NT2/D1 (cell line): ENCODE results near the gene MAST4.

Experiments used
- DNase-seq: peaks from one replicate; pipeline ENCODE4 v3.0.0-alpha.2; 2011; ENCODE audit warnings: low read depth, low spot score
- H3K27me3 ChIP-seq: 2 replicates; pipeline ENCODE4 v1.6.0; 2011; ENCODE audit warnings: mild to moderate bottlenecking; ENCODE audit not compliant: insufficient read length, insufficient read depth
- H3K36me3 ChIP-seq: 2 replicates; pipeline ENCODE4 v1.6.1; 2011; ENCODE audit warnings: mild to moderate bottlenecking, low read length, mixed read lengths; ENCODE audit not compliant: insufficient read depth, insufficient read length
- H3K4me1 ChIP-seq: 2 replicates; pipeline ENCODE4 v1.5.1; 2011; ENCODE audit not compliant: insufficient read depth, insufficient read length
- H3K4me3 ChIP-seq: 2 replicates; pipeline ENCODE4 v1.5.1; 2011; ENCODE audit warnings: low read depth; ENCODE audit not compliant: insufficient read length
- H3K9ac ChIP-seq: 2 replicates; pipeline ENCODE4 v1.6.0; 2011; ENCODE audit warnings: low read depth; ENCODE audit not compliant: insufficient read length
- H3K9me3 ChIP-seq: 2 replicates; pipeline ENCODE4 v1.5.1; 2011; ENCODE audit warnings: mild to moderate bottlenecking, low read length; ENCODE audit not compliant: insufficient read depth
- SUZ12 ChIP-seq: IDR thresholded peaks from 2 replicates; pipeline ENCODE4 v1.6.1; 2011; ENCODE audit not compliant: insufficient read length, insufficient read depth; ENCODE audit errors: extremely low read depth
- YY1 ChIP-seq: IDR thresholded peaks from 2 replicates; pipeline ENCODE4 v1.6.1; 2011; ENCODE audit not compliant: insufficient read length, insufficient read depth
- ZNF274 ChIP-seq: IDR thresholded peaks from 2 replicates; pipeline ENCODE4 v1.6.1; 2011; ENCODE audit warnings: mild to moderate bottlenecking, low read depth, low read length

MAST4 gene

GRCh38 chr5:66829358-66829674 lies 233.1 kb downstream of the MAST4 start:
- TF ChIP-seq ZNF274 (no peak), SUZ12 (no peak), YY1 (no peak)
- Histone ChIP-seq H3K9me3 (no peaks in the 10 kb centered on the region), H3K9ac (no peak overlapping the region), H3K4me1 (peaks cover 2% of the 10 kb centered on the region), H3K27me3 (no peaks in the 10 kb centered on the region), H3K36me3 (no peaks in the 10 kb centered on the region), H3K4me3 (peak overlapping the region; percentile 15)
- no peak for DNase-seq

- no peaks in the 10 kb centered on the region for H3K9me3 ChIP-seq
- H3K4me1 ChIP-seq, result peaks cover 2% of the 10 kb centered on the region
- H3K9ac ChIP-seq, result no peak overlapping the region
- H3K36me3 ChIP-seq, result no peaks in the 10 kb centered on the region
- TF ChIP-seq SUZ12 (no peak), YY1 (no peak), ZNF274 (no peak)
- H3K4me3 ChIP-seq, result no peak overlapping the region
- no peak for DNase-seq
- H3K27me3 ChIP-seq, result no peaks in the 10 kb centered on the region
These were observed 233.6 kb downstream of the MAST4 start for GRCh38 chr5:66829826-66830225.

GRCh38 chr5:66830636-66831035 lies 234.4 kb downstream of the MAST4 start:
- Histone ChIP-seq H3K4me3 (no peak overlapping the region), H3K27me3 (no peaks in the 10 kb centered on the region), H3K36me3 (no peaks in the 10 kb centered on the region), H3K4me1 (peaks cover 2% of the 10 kb centered on the region), H3K9ac (no peak overlapping the region), H3K9me3 (no peaks in the 10 kb centered on the region)
- TF ChIP-seq ZNF274 (no peak), SUZ12 (no peak), YY1 (no peak)
- no peak for DNase-seq

GRCh38 chr5:66839636-66840185 lies 243.5 kb downstream of the MAST4 start:
- Histone ChIP-seq H3K4me1 (no peaks in the 10 kb centered on the region), H3K9me3 (no peaks in the 10 kb centered on the region), H3K27me3 (no peaks in the 10 kb centered on the region), H3K9ac (no peak overlapping the region), H3K4me3 (no peak overlapping the region), H3K36me3 (no peaks in the 10 kb centered on the region)
- no peak for DNase-seq
- TF ChIP-seq YY1 (no peak), ZNF274 (no peak), SUZ12 (no peak)

GRCh38 chr5:66840511-66841013 lies 244.4 kb downstream of the MAST4 start:
- Histone ChIP-seq H3K36me3 (no peaks in the 10 kb centered on the region), H3K9me3 (no peaks in the 10 kb centered on the region), H3K9ac (no peak overlapping the region), H3K27me3 (no peaks in the 10 kb centered on the region), H3K4me1 (no peaks in the 10 kb centered on the region), H3K4me3 (no peak overlapping the region)
- no peak for DNase-seq
- no peak for TF ChIP-seq YY1
- no peak for TF ChIP-seq ZNF274
- no peak for TF ChIP-seq SUZ12

GRCh38 chr5:66841264-66841663 lies 245.1 kb downstream of the MAST4 start:
- Histone ChIP-seq H3K9ac (no peak overlapping the region), H3K36me3 (no peaks in the 10 kb centered on the region), H3K9me3 (no peaks in the 10 kb centered on the region), H3K4me1 (no peaks in the 10 kb centered on the region), H3K4me3 (no peak overlapping the region), H3K27me3 (no peaks in the 10 kb centered on the region)
- no peak for DNase-seq
- TF ChIP-seq YY1 (no peak), ZNF274 (no peak), SUZ12 (no peak)

- Histone ChIP-seq H3K9ac (no peak overlapping the region), H3K4me1 (no peaks in the 10 kb centered on the region), H3K9me3 (no peaks in the 10 kb centered on the region), H3K4me3 (no peak overlapping the region), H3K36me3 (no peaks in the 10 kb centered on the region), H3K27me3 (no peaks in the 10 kb centered on the region)
- DNase-seq, result no peak
- TF ChIP-seq YY1 (no peak), ZNF274 (no peak), SUZ12 (no peak)
These were observed 246.3 kb downstream of the MAST4 start for GRCh38 chr5:66842540-66842939.
